GM12878 (cell line): Measurements from ENCODE around the gene FKBP4. TPM values are rescaled to one million over a fixed set of nuclear protein-coding genes. Genes with fewer than 3 reads are reported as not detected.

Experiments used
- ATAC-seq: fragments of 200-7000 bp; cut with Tn5 transposase; 3 replicates; pipeline ENCODE4 v1.9.1; 2020; ENCODE audit warnings: mild to moderate bottlenecking, moderate library complexity
- BruUV-seq: library from RNA; stranded (reverse); fragments of 400-500 nt; replicated peaks from 2 replicates; lab custom pipeline; 2021; lab: Mats Ljungman, UMichigan
- CTCF ChIA-PET: fragments of 300-600 bp; sonication (Branson Sonifier 250); formaldehyde crosslinking; extraction: SDS; loops from one replicate; lab custom pipeline; 2021; ENCODE audit warnings: inconsistent platforms; lab: Yijun Ruan, JAX
- POLR2A ChIA-PET: fragments of 350-600 bp; formaldehyde crosslinking; extraction: SDS; loops from one replicate; lab custom pipeline; 2021; ENCODE audit warnings: inconsistent platforms; lab: Charles Lee
- RAD21 ChIA-PET: fragments of 300-600 bp; sonication (Branson Sonifier 250); formaldehyde crosslinking; loops from one replicate; lab custom pipeline; 2023; ENCODE audit warnings: antibody characterized with exemption; ENCODE audit not compliant: unreplicated experiment; lab: Charles Lee
- SMC1A ChIA-PET: fragments of 300-600 bp; sonication (Branson Sonifier 250); formaldehyde crosslinking; loops from one replicate; lab custom pipeline; 2023; ENCODE audit not compliant: unreplicated experiment, uncharacterized antibody; lab: Charles Lee
- DNase-seq: peaks from one replicate; pipeline ENCODE4 v3.0.0-alpha.2; 2011; ENCODE audit warnings: low read depth, low spot score
- FAIRE-seq: peaks from 3 replicates; lab custom pipeline; 2011; peaks lifted over from hg19 to GRCh38; lab: Jason Lieb, UNC
- H2AFZ ChIP-seq: 2 replicates; pipeline ENCODE4 v1.6.0; 2011; ENCODE audit warnings: low read depth, low read length, control low read depth; ENCODE audit not compliant: control insufficient read depth
- H3K27ac ChIP-seq: 2 replicates; pipeline ENCODE4 v1.5.1; 2011; ENCODE audit warnings: control low read depth; ENCODE audit not compliant: control insufficient read depth, insufficient read depth
- H3K27me3 ChIP-seq, 2 experiments: replicated peaks in 1 of 2; 2 replicates each; pipeline versions ENCODE4 v1.6.0 to v1.6.1; 2011; ENCODE audit warnings: low read length in 1 of 2; ENCODE audit not compliant: control insufficient read depth in 2 of 2, insufficient read depth in 2 of 2
- H3K36me3 ChIP-seq, 2 experiments: 2 replicates each; pipeline ENCODE4 v1.5.1; 2011; ENCODE audit warnings: low read length in 1 of 2; ENCODE audit not compliant: control insufficient read depth in 2 of 2, insufficient read depth in 2 of 2
- H3K4me1 ChIP-seq: 2 replicates; pipeline ENCODE4 v1.6.1; 2011; ENCODE audit warnings: mild to moderate bottlenecking, low read length, moderate library complexity, mixed read lengths; ENCODE audit not compliant: control insufficient read depth, insufficient read depth
- H3K4me2 ChIP-seq: 2 replicates; pipeline ENCODE4 v1.6.0; 2011; ENCODE audit warnings: control low read depth; ENCODE audit not compliant: control insufficient read depth, insufficient read depth
- H3K4me3 ChIP-seq: fragments of 200-600 bp; sonication (generic); 2 replicates; pipeline ENCODE4 v1.5.1; 2016
- H3K79me2 ChIP-seq: 2 replicates; pipeline ENCODE4 v1.6.0; 2011; ENCODE audit warnings: low read length; ENCODE audit not compliant: control insufficient read depth, insufficient read depth
- H3K9ac ChIP-seq: 2 replicates; pipeline ENCODE4 v1.8.0; 2011; ENCODE audit warnings: low read length, control low read depth, mixed read lengths; ENCODE audit not compliant: control insufficient read depth, insufficient read depth
- H3K9me3 ChIP-seq: replicated peaks from 3 replicates; pipeline ENCODE4 v1.5.1; 2011; ENCODE audit warnings: mild to moderate bottlenecking, low read length; ENCODE audit not compliant: control insufficient read depth, insufficient read depth
- H4K20me1 ChIP-seq: 2 replicates; pipeline ENCODE4 v1.6.0; 2011; ENCODE audit not compliant: control insufficient read depth, insufficient read depth
- CBX3 ChIP-seq: fragments of 200-600 bp; sonication (generic); IDR thresholded peaks from 2 replicates; pipeline ENCODE4 v1.6.1; 2016; ENCODE audit warnings: low read depth, borderline replicate concordance
- GABPA ChIP-seq: IDR thresholded peaks from 2 replicates; pipeline ENCODE4 v1.6.1; 2014; ENCODE audit warnings: antibody characterized with exemption, low read depth, mild to moderate bottlenecking, inconsistent platforms
- LARP7 ChIP-seq: fragments of 450-650 bp; IDR thresholded peaks from 2 replicates; pipeline ENCODE4 v1.6.1; 2017; ENCODE audit warnings: mild to moderate bottlenecking
- MYB ChIP-seq: fragments of 150-350 bp; IDR thresholded peaks from 2 replicates; pipeline ENCODE4 v1.6.1; 2014; ENCODE audit warnings: mild to moderate bottlenecking, low read depth, low read length, borderline replicate concordance
- PML ChIP-seq: IDR thresholded peaks from 2 replicates; pipeline ENCODE4 v1.6.1; 2012; ENCODE audit warnings: low read length, inconsistent platforms
- TCF3 ChIP-seq: IDR thresholded peaks from 2 replicates; pipeline ENCODE4 v1.6.1; 2012; ENCODE audit warnings: low read depth, mild to moderate bottlenecking, low read length, borderline replicate concordance; ENCODE audit not compliant: insufficient read depth
- WGBS: methylation state at CpG from one replicate; pipeline ENCODE4 v1.1.6; 2016; ENCODE audit warnings: low lambda C conversion rate; ENCODE audit not compliant: insufficient replicate concordance, insufficient coverage; ENCODE audit errors: missing lambda C conversion rate; 5-methylcytosine and 5-hydroxymethylcytosine counted together
- in situ Hi-C: fragments of 300-500 bp; cut with MboI; formaldehyde crosslinking; loops from 9 replicates; pipeline ENCODE4 v1.14.3; 2018; ENCODE audit warnings: mixed read lengths
- intact Hi-C: fragments of 100-400 bp; cut with micrococcal nuclease; formaldehyde crosslinking; loops from one replicate; pipeline ENCODE4 v1.14.2; 2022; ENCODE audit not compliant: unreplicated experiment
- polyA plus RNA-seq, 11 experiments: library from polyadenylated mRNA; depleted of rRNA in 4 of 11; unstranded in 6 of 11; stranded (reverse) in 5 of 11; fragments of >200 nt; fragmentation: Nextera tagmentation in 4 of 11; fragmentation: Illumina TruSeq in 1 of 11; extraction: Ambion mirVana in 4 of 11; extraction: Trizol in 1 of 11; gene quantifications; 1 replicate in 1 of 11; 2 replicates in 10 of 11; pipeline versions ENCODE4 v1.2.1 to v1.2.3, GENCODE V29; 2011 to 2016; ENCODE audit warnings: inconsistent platforms in 2 of 11, missing spikeins in 2 of 11, low read depth in 1 of 11
- total RNA-seq, 4 experiments: library from RNA; depleted of rRNA in 3 of 4; stranded (reverse); fragments of >200 nt in 3 of 4; fragmentation: Illumina TruSeq in 1 of 4; extraction: Trizol in 1 of 4; gene quantifications; 2 replicates each; pipeline versions ENCODE4 v1.2.1 to v1.2.3, GENCODE V29; 2013 to 2021
- TF ChIP-seq, protein P1 (sequence below): fragments of 450-650 bp; IDR thresholded peaks from 2 replicates; pipeline ENCODE4 v1.6.1; 2017; ENCODE audit warnings: mild to moderate bottlenecking, moderate library complexity

Gene FKBP4
- total and polyA plus RNA-seq, 10 of the 15 experiments (the other 5 are each of a cell fraction or from before 2014, with no cell fraction given) = 8.9 to 90.0 (median 45.4) TPM

DNA sequence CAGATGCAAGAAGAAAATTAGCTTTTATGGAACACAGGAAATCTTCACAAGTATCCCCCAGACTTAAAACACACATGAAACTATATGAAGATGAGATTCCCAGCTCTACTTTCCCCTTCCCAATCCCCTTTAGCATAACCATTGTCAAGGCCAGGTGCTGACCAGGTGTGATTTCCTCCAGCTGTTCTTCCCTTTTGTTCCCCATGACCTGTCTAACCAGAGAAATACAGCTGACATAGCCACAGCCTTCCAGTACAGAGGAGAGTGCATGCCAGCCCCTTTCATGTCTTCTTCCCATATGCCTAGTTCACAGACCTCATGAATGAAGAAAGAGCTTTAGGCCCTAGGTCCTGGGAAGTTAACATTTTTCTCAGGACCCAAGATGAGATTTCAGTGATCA is 43.5 kb upstream of the FKBP4 start:
- ChIA-PET POLR2A (no interaction called here), RAD21 (no interaction called here), SMC1A (interaction anchor here (0.6 kb wide), 1 partner anchor 1148 kb away, joined by 3 read pairs; no protein-coding TSS in a partner anchor), CTCF (interaction anchor here (1.0 to 1.8 kb wide), 2 partner anchors 33 to 62 kb away, joined by 3 to 6 read pairs; partner anchors contain the start of gene ITFG2)
- no peaks in the 10 kb centered on the region; a peak in 1 of 4 replicates for H3K27me3 ChIP-seq
- no peaks in the 10 kb centered on the region; the same call in 1 of the 2 replicates for H4K20me1 ChIP-seq
- H3K4me3 ChIP-seq = no peak overlapping the region
- in situ Hi-C loops (no loop called here), intact Hi-C loops (no loop called here)
- no peak for ATAC-seq
- H3K36me3 ChIP-seq = no peaks in the 10 kb centered on the region
- no peak overlapping the region for H3K27ac ChIP-seq
- DNase-seq = no peak
- FAIRE-seq = no peak
- H3K4me2 ChIP-seq = no peak overlapping the region
- H3K4me1 ChIP-seq = no peaks in the 10 kb centered on the region
- no peaks in the 10 kb centered on the region; the same call in 2 of the 3 replicates for H3K9me3 ChIP-seq
- BruUV-seq = no TSS peak
- no peak overlapping the region for H2AFZ ChIP-seq
- no peak for TF ChIP-seq LARP7
- TF ChIP-seq CBX3 = no peak
- TF ChIP-seq TCF3 = no peak
- H3K9ac ChIP-seq = no peak overlapping the region
- no peaks in the 10 kb centered on the region for H3K79me2 ChIP-seq

DNA sequence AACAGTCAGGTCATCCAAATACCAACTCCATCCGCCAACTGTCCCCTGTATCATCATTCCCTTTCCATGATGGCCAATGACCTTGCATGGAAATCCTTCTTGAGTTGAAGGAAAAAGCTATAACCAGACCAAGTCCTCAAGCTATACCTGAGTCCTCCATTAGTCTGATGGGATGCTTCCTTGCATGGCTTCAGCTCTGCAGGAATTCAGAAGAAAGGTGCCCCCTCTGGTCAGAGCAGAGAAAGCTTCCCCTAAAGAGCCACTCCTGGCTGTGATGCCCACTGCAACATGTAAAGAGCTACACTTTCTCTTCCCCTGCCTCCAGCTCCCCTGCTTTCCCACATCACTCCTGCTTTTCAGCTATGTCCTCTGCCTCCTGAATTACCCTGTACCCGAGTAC is 43.1 kb upstream of the FKBP4 start:
- 41% methylated on average over 2 of the region's 2 CpGs for WGBS
- ChIA-PET SMC1A (no interaction called here), RAD21 (no interaction called here), POLR2A (no interaction called here), CTCF (interaction anchor here (1.0 to 1.8 kb wide), 2 partner anchors 33 to 62 kb away, joined by 3 to 6 read pairs; partner anchors contain the start of gene ITFG2)
- in situ Hi-C loops = no loop called here
- TF ChIP-seq MYB (no peak), PML (no peak), GABPA (no peak)
- TF ChIP-seq, protein P1, sequence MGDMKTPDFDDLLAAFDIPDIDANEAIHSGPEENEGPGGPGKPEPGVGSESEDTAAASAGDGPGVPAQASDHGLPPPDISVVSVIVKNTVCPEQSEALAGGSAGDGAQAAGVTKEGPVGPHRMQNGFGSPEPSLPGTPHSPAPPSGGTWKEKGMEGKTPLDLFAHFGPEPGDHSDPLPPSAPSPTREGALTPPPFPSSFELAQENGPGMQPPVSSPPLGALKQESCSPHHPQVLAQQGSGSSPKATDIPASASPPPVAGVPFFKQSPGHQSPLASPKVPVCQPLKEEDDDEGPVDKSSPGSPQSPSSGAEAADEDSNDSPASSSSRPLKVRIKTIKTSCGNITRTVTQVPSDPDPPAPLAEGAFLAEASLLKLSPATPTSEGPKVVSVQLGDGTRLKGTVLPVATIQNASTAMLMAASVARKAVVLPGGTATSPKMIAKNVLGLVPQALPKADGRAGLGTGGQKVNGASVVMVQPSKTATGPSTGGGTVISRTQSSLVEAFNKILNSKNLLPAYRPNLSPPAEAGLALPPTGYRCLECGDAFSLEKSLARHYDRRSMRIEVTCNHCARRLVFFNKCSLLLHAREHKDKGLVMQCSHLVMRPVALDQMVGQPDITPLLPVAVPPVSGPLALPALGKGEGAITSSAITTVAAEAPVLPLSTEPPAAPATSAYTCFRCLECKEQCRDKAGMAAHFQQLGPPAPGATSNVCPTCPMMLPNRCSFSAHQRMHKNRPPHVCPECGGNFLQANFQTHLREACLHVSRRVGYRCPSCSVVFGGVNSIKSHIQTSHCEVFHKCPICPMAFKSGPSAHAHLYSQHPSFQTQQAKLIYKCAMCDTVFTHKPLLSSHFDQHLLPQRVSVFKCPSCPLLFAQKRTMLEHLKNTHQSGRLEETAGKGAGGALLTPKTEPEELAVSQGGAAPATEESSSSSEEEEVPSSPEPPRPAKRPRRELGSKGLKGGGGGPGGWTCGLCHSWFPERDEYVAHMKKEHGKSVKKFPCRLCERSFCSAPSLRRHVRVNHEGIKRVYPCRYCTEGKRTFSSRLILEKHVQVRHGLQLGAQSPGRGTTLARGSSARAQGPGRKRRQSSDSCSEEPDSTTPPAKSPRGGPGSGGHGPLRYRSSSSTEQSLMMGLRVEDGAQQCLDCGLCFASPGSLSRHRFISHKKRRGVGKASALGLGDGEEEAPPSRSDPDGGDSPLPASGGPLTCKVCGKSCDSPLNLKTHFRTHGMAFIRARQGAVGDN = no peak
- ATAC-seq = no peak
- no peak overlapping the region for H3K27ac ChIP-seq
- no TSS peak for BruUV-seq
- H3K9ac ChIP-seq = no peak overlapping the region
- no peak for DNase-seq
- no peaks in the 10 kb centered on the region; the same call in 1 of the 2 replicates for H4K20me1 ChIP-seq
- no peak overlapping the region for H3K4me3 ChIP-seq
- no peaks in the 10 kb centered on the region for H3K4me1 ChIP-seq
- no peaks in the 10 kb centered on the region for H3K79me2 ChIP-seq
- no peaks in the 10 kb centered on the region for H3K36me3 ChIP-seq
- H3K9me3 ChIP-seq = no peaks in the 10 kb centered on the region; the same call in 2 of the 3 replicates
- H3K4me2 ChIP-seq = no peak overlapping the region
- no peaks in the 10 kb centered on the region; a peak in 1 of 4 replicates for H3K27me3 ChIP-seq
- intact Hi-C loops = no loop called here
- no peak for FAIRE-seq
- H2AFZ ChIP-seq = no peak overlapping the region
